Neural crest cell (in vitro differentiated cells): Measurements from ENCODE around the gene PTPRE. TPM values are rescaled to one million over a fixed set of nuclear protein-coding genes. Genes with fewer than 3 reads are reported as not detected.
A peak's percentile ranks its signal among the peaks of the same experiment; 100 is the strongest.

ENCODE experiments used
- DNase-seq: peaks from one replicate; pipeline ENCODE4 v3.0.0; 2021; ENCODE audit warnings: low read depth, mixed read lengths, low spot score
- H3K27ac Mint-ChIP-seq: one replicate; pipeline ENCODE4 v1.8.0; 2021; ENCODE audit warnings: mild to moderate bottlenecking, mixed read lengths; ENCODE audit not compliant: unreplicated experiment
- H3K27me3 Mint-ChIP-seq: 2 replicates; pipeline ENCODE4 v1.8.0; 2021; ENCODE audit warnings: low read depth, mild to moderate bottlenecking, mixed read lengths
- H3K36me3 Mint-ChIP-seq: 2 replicates; pipeline ENCODE4 v1.8.0; 2021; ENCODE audit warnings: low read depth, mild to moderate bottlenecking, mixed read lengths
- H3K4me1 Mint-ChIP-seq: 2 replicates; pipeline ENCODE4 v1.8.0; 2021; ENCODE audit warnings: mixed read lengths
- H3K4me3 Mint-ChIP-seq: one replicate; pipeline ENCODE4 v1.8.0; 2021; ENCODE audit warnings: mild to moderate bottlenecking, mixed read lengths
- H3K9me3 Mint-ChIP-seq: 2 replicates; pipeline ENCODE4 v1.8.0; 2021; ENCODE audit warnings: mixed read lengths
- CTCF ChIP-seq: fragments of 200-600 bp; sonication (generic); conservative IDR thresholded peaks from 2 replicates; pipeline ENCODE4 v1.5.0; 2021; ENCODE audit warnings: antibody characterized with exemption, mild to moderate bottlenecking
- total RNA-seq: library from RNA; stranded (reverse); gene quantifications from 2 replicates; pipeline ENCODE4 v1.2.1, GENCODE V29; 2021

The PTPRE gene
- total RNA-seq, 1 donor from 2014 or later = 2.3 TPM

- H3K9me3 Mint-ChIP-seq = no peaks in the 10 kb centered on the region
- no peaks in the 10 kb centered on the region for H3K27me3 Mint-ChIP-seq
- no peak for DNase-seq
- H3K27ac Mint-ChIP-seq = no peak overlapping the region
- H3K4me1 Mint-ChIP-seq = peaks cover 17% of the 10 kb centered on the region
- TF ChIP-seq CTCF = no peak
- H3K4me3 Mint-ChIP-seq = no peak overlapping the region
- no peaks in the 10 kb centered on the region for H3K36me3 Mint-ChIP-seq
These were observed 144.6 kb downstream of the PTPRE start for GRCh38 chr10:128051548-128051947.

- DNase-seq = no peak
- Mint-ChIP-seq H3K4me1 (peaks cover 14% of the 10 kb centered on the region), H3K9me3 (no peaks in the 10 kb centered on the region), H3K36me3 (no peaks in the 10 kb centered on the region), H3K4me3 (no peak overlapping the region), H3K27ac (no peak overlapping the region), H3K27me3 (no peaks in the 10 kb centered on the region)
- TF ChIP-seq CTCF = no peak
These were observed 145.8 kb downstream of the PTPRE start for GRCh38 chr10:128052696-128053095.

GRCh38 chr10:128053356-128053755 lies 146.5 kb downstream of the PTPRE start:
- H3K4me1 Mint-ChIP-seq = peaks cover 7% of the 10 kb centered on the region
- TF ChIP-seq CTCF = no peak
- H3K4me3 Mint-ChIP-seq = no peak overlapping the region
- DNase-seq = no peak
- no peaks in the 10 kb centered on the region for H3K9me3 Mint-ChIP-seq
- H3K36me3 Mint-ChIP-seq = no peaks in the 10 kb centered on the region
- H3K27ac Mint-ChIP-seq = no peak overlapping the region
- no peaks in the 10 kb centered on the region for H3K27me3 Mint-ChIP-seq

- DNase-seq = no peak
- Mint-ChIP-seq H3K4me3 (no peak overlapping the region), H3K27ac (no peak overlapping the region), H3K4me1 (peaks cover 6% of the 10 kb centered on the region), H3K27me3 (no peaks in the 10 kb centered on the region), H3K36me3 (no peaks in the 10 kb centered on the region), H3K9me3 (no peaks in the 10 kb centered on the region)
- TF ChIP-seq CTCF = no peak
These were observed 147.5 kb downstream of the PTPRE start for GRCh38 chr10:128054163-128054970.

GRCh38 chr10:128055061-128055868 lies 148.4 kb downstream of the PTPRE start:
- Mint-ChIP-seq H3K27ac (peak overlapping the region; percentile 77), H3K27me3 (no peaks in the 10 kb centered on the region)
- TF ChIP-seq CTCF = no peak

More at GRCh38 chr10:128055061-128055868, 148.4 kb downstream of the PTPRE start:
- Mint-ChIP-seq H3K36me3 (no peaks in the 10 kb centered on the region), H3K9me3 (no peaks in the 10 kb centered on the region), H3K4me1 (peaks cover 6% of the 10 kb centered on the region), H3K4me3 (no peak overlapping the region)
- no peak for DNase-seq
